PC-9 (cell line): Measurements from ENCODE around the gene TSPEAR. TPM values are rescaled to one million over a fixed set of nuclear protein-coding genes. Genes with fewer than 3 reads are reported as not detected.

ENCODE experiments used
- BruUV-seq: library from RNA; stranded (reverse); fragments of 400-500 nt; replicated peaks from 2 replicates; lab custom pipeline; 2021; lab: Mats Ljungman, UMichigan
- CTCF ChIA-PET: fragments of 300-600 bp; sonication (Branson Sonifier 250); formaldehyde crosslinking; loops from one replicate; lab custom pipeline; 2022; ENCODE audit warnings: antibody characterized with exemption; lab: Charles Lee
- POLR2A ChIA-PET: fragments of 300-600 bp; sonication (Branson Sonifier 250); formaldehyde crosslinking; loops from one replicate; lab custom pipeline; 2022; ENCODE audit warnings: antibody characterized with exemption; ENCODE audit not compliant: unreplicated experiment; lab: Charles Lee
- DNase-seq, 2 experiments: peaks; one replicate each; pipeline versions ENCODE4 v3.0.0 to v3.0.0-alpha.2; 2015 to 2022; ENCODE audit warnings: mixed read lengths in 1 of 2
- H2AFZ ChIP-seq: fragments of 200-600 bp; sonication (generic); 2 replicates; pipeline ENCODE4 v1.8.1; 2017; ENCODE audit warnings: antibody characterized with exemption
- H3F3A ChIP-seq: fragments of 200-600 bp; sonication (generic); 2 replicates; pipeline ENCODE4 v1.8.1; 2017; ENCODE audit warnings: antibody characterized with exemption, mild to moderate bottlenecking, low read depth; ENCODE audit not compliant: insufficient read depth
- H3K27ac ChIP-seq: fragments of 200-600 bp; sonication (generic); 2 replicates; pipeline ENCODE4 v1.6.1; 2016; ENCODE audit warnings: mixed run types
- H3K27me3 ChIP-seq: fragments of 200-600 bp; sonication (generic); 2 replicates; pipeline ENCODE4 v1.6.1; 2016; ENCODE audit warnings: low read depth, mixed run types; ENCODE audit not compliant: insufficient read depth
- H3K36me3 ChIP-seq: fragments of 200-600 bp; sonication (generic); 2 replicates; pipeline ENCODE4 v1.6.1; 2016; ENCODE audit warnings: low read depth, mixed run types
- H3K4me1 ChIP-seq: fragments of 200-600 bp; sonication (generic); replicated peaks from 2 replicates; pipeline ENCODE4 v1.6.1; 2016; ENCODE audit warnings: mixed run types; ENCODE audit not compliant: insufficient read depth
- H3K4me2 ChIP-seq: fragments of 200-600 bp; sonication (generic); 2 replicates; pipeline ENCODE4 v1.6.1; 2017; ENCODE audit warnings: mixed run types
- H3K4me3 ChIP-seq: fragments of 200-600 bp; sonication (generic); 2 replicates; pipeline ENCODE4 v1.6.1; 2016; ENCODE audit warnings: mixed run types
- H3K79me2 ChIP-seq: fragments of 200-600 bp; sonication (generic); 2 replicates; pipeline ENCODE4 v1.6.1; 2017; ENCODE audit warnings: low read depth, mixed run types
- H3K9me2 ChIP-seq: fragments of 200-600 bp; sonication (generic); 2 replicates; pipeline ENCODE4 v1.8.1; 2017; ENCODE audit warnings: mild to moderate bottlenecking; ENCODE audit not compliant: insufficient read depth
- H3K9me3 ChIP-seq: fragments of 200-600 bp; sonication (generic); 2 replicates; pipeline ENCODE4 v1.8.1; 2016; ENCODE audit warnings: low read depth; ENCODE audit not compliant: insufficient read depth
- H4K20me1 ChIP-seq: fragments of 200-600 bp; sonication (generic); 2 replicates; pipeline ENCODE4 v1.8.1; 2017; ENCODE audit not compliant: insufficient read depth
- CTCF ChIP-seq: fragments of 200-600 bp; sonication (generic); conservative IDR thresholded peaks from 2 replicates; pipeline ENCODE4 v1.6.1; 2017; ENCODE audit warnings: mixed run types, antibody characterized with exemption, mild to moderate bottlenecking, moderate library complexity
- EZH2 ChIP-seq: fragments of 200-600 bp; sonication (generic); IDR thresholded peaks from 2 replicates; pipeline ENCODE4 v1.8.0; 2017; ENCODE audit warnings: antibody characterized with exemption, low read depth
- intact Hi-C: fragments of 100-400 bp; cut with micrococcal nuclease; formaldehyde crosslinking; loops from one replicate; pipeline ENCODE4 v1.10.0; 2022; ENCODE audit not compliant: unreplicated experiment
- total RNA-seq: library from RNA; stranded (reverse); gene quantifications from 2 replicates; pipeline ENCODE4 v1.2.3, GENCODE V29; 2021

Gene TSPEAR
- total RNA-seq, 1 experiment from 2014 or later = not detected

DNA sequence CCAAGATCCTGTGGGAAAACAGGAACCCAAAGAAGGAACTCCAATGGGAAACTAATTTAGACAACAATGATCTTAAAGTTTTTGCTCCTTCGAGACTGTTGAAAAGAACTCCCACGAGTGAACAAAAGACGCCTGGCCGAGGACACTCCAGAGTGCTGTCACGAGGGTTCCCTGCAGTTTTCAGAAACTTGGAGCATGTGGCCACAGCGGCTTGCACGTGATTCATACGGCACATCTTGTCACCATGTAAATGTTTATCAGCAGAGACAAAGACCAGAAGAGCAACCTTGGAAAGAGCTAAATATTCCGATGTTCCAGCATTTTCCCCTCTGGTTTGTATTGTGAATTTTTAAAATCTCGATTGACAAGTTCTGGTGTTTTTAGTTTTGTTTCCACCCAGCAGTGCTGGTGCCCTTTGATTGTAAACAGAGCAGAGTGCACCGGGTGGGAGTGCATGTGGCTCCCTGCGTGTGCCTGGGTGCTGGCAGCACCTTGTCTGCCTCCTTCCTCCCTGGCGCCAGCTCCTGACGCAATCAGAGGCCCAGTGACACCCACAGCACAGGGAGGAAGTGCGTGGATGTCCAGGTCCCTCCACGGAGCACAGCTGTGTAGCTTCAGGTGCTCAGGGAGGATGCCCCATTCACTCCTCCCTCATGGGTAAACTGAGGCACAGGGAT is 233.1 kb downstream of the TSPEAR start:
- intact Hi-C loops = no loop called here
- H3F3A ChIP-seq = no peaks in the 10 kb centered on the region
- H3K27me3 ChIP-seq = peaks cover 7% of the 10 kb centered on the region
- POLR2A ChIA-PET = no interaction called here
- TF ChIP-seq EZH2 (no peak), CTCF (no peak)
- no peaks in the 10 kb centered on the region for H3K36me3 ChIP-seq
- H3K4me2 ChIP-seq = no peak overlapping the region
- H3K9me3 ChIP-seq = no peaks in the 10 kb centered on the region; the same call in 1 of the 2 replicates
- no peak for DNase-seq
- no peaks in the 10 kb centered on the region for H3K79me2 ChIP-seq
- H4K20me1 ChIP-seq = no peaks in the 10 kb centered on the region
- no peaks in the 10 kb centered on the region for H3K4me1 ChIP-seq
- no TSS peak for BruUV-seq
- no peak overlapping the region for H3K27ac ChIP-seq
- no peaks in the 10 kb centered on the region for H3K9me2 ChIP-seq
- CTCF ChIA-PET = no interaction called here
- no peak overlapping the region for H3K4me3 ChIP-seq
- no peak overlapping the region for H2AFZ ChIP-seq

DNA sequence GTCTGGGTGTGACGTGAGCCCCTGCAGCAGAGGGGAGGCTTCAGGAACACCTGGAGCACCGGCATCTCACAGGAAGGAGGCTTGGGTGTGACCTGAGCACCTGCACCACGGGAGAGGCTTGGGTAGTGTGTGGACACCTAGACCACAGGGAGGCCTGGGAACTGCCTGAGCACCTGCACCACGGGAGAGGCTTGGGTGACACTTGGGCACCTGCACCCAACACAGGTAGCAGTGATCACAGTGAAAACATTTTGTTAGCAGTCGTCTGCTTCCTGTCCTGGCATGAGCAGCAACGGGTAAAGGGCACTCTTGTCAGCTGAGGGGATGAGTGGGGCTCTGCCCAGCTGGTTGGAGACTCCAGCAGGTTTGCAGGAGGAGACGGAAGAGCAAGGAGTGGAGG is 233.7 kb downstream of the TSPEAR start:
- H3K36me3 ChIP-seq = no peaks in the 10 kb centered on the region
- H3K27ac ChIP-seq = no peak overlapping the region
- POLR2A ChIA-PET = no interaction called here
- CTCF ChIA-PET = no interaction called here
- BruUV-seq = no TSS peak
- H3K9me3 ChIP-seq = no peaks in the 10 kb centered on the region; the same call in 1 of the 2 replicates
- no peaks in the 10 kb centered on the region for H3K79me2 ChIP-seq
- H3K4me3 ChIP-seq = no peak overlapping the region
- no peak for DNase-seq
- no peaks in the 10 kb centered on the region for H4K20me1 ChIP-seq
- H3K27me3 ChIP-seq = peaks cover 7% of the 10 kb centered on the region
- no peak overlapping the region for H2AFZ ChIP-seq
- no peaks in the 10 kb centered on the region for H3F3A ChIP-seq
- H3K4me1 ChIP-seq = no peaks in the 10 kb centered on the region
- intact Hi-C loops = no loop called here
- no peaks in the 10 kb centered on the region for H3K9me2 ChIP-seq
- TF ChIP-seq CTCF (no peak), EZH2 (no peak)
- no peak overlapping the region for H3K4me2 ChIP-seq

DNA sequence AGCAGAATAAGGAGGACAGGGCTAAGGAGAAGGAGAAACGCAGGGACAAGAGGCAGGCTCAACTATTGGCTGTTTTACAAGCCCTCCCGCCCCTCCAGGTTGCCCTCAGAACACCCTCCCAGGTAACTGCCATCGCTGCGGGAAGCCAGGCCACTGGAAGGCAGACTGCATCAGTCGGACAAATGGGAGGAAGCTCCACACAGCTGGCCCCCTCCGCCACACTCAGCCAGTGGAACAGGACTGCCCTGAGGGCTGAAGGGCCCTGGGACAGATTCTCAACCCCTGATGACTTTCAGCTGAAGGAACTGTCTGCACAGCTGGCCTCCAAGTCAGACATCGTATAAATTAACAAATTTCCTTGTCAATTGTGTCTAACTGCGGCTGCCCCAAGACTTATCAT is 234.2 kb downstream of the TSPEAR start:
- Histone ChIP-seq H3K36me3 (no peaks in the 10 kb centered on the region), H3K4me1 (no peaks in the 10 kb centered on the region), H3K9me3 (no peaks in the 10 kb centered on the region), H4K20me1 (no peaks in the 10 kb centered on the region), H3K79me2 (no peaks in the 10 kb centered on the region), H2AFZ (no peak overlapping the region), H3K4me2 (no peak overlapping the region), H3F3A (no peaks in the 10 kb centered on the region), H3K27me3 (peaks cover 3% of the 10 kb centered on the region; the same call in 1 of the 2 replicates), H3K4me3 (no peak overlapping the region), H3K9me2 (no peaks in the 10 kb centered on the region), H3K27ac (no peak overlapping the region)
- TF ChIP-seq EZH2 (no peak), CTCF (no peak)
- CTCF ChIA-PET = no interaction called here
- intact Hi-C loops = no loop called here
- POLR2A ChIA-PET = interaction anchor here (0.7 kb wide), 1 partner anchor 117 kb away, joined by 3 read pairs; no protein-coding TSS in a partner anchor
- no peak for DNase-seq
- no TSS peak for BruUV-seq
